ENCODE results near the gene HEPHL1.

DNA sequence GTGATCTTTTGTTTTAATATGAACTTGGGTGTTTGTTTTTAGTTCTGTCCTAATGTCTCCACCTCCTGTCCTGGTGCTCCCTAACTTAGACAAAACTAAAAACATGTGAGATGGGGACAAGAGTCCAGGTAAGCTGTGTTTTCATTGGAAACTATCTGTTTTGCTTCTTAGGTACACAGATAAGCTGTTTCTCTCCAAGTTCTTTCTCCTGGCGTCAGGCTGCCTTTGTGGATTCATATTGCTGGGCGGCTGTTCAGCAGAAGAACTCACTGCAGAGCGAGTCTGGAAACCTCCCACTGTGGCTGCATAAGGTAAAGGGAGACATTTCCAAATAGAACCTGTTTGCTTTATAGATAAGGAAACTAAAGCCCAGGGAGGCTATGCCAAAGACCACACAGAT is 132.2 kb downstream of the HEPHL1 start:
- TF ChIP-seq RAD21 (IDR thresholded peaks at IDR 0.05; ENCODE audit: low read depth) = no peak
- TF ChIP-seq, protein P1, sequence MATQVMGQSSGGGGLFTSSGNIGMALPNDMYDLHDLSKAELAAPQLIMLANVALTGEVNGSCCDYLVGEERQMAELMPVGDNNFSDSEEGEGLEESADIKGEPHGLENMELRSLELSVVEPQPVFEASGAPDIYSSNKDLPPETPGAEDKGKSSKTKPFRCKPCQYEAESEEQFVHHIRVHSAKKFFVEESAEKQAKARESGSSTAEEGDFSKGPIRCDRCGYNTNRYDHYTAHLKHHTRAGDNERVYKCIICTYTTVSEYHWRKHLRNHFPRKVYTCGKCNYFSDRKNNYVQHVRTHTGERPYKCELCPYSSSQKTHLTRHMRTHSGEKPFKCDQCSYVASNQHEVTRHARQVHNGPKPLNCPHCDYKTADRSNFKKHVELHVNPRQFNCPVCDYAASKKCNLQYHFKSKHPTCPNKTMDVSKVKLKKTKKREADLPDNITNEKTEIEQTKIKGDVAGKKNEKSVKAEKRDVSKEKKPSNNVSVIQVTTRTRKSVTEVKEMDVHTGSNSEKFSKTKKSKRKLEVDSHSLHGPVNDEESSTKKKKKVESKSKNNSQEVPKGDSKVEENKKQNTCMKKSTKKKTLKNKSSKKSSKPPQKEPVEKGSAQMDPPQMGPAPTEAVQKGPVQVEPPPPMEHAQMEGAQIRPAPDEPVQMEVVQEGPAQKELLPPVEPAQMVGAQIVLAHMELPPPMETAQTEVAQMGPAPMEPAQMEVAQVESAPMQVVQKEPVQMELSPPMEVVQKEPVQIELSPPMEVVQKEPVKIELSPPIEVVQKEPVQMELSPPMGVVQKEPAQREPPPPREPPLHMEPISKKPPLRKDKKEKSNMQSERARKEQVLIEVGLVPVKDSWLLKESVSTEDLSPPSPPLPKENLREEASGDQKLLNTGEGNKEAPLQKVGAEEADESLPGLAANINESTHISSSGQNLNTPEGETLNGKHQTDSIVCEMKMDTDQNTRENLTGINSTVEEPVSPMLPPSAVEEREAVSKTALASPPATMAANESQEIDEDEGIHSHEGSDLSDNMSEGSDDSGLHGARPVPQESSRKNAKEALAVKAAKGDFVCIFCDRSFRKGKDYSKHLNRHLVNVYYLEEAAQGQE (IDR thresholded peaks at IDR 0.05; ENCODE audit: low read depth) = no peak
- TF ChIP-seq YY1 (IDR thresholded peaks at IDR 0.05; ENCODE audit: low read depth) = no peak
- no peak for TF ChIP-seq TCF12 (IDR thresholded peaks at IDR 0.05; ENCODE audit: low read depth)
- TF ChIP-seq, protein P2, sequence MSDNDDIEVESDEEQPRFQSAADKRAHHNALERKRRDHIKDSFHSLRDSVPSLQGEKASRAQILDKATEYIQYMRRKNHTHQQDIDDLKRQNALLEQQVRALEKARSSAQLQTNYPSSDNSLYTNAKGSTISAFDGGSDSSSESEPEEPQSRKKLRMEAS (IDR thresholded peaks at IDR 0.05) = no peak
- no peak for TF ChIP-seq EP300 (IDR thresholded peaks at IDR 0.05; ENCODE audit: borderline replicate concordance)
- TF ChIP-seq EGR1 (IDR thresholded peaks at IDR 0.05) = no peak
- TF ChIP-seq NFIC (IDR thresholded peaks at IDR 0.05) = no peak
- no peak for TF ChIP-seq CEBPB (IDR thresholded peaks at IDR 0.05)
- no peak for TF ChIP-seq TAF1 (IDR thresholded peaks at IDR 0.05; ENCODE audit: low read depth)
- TF ChIP-seq, protein P3, sequence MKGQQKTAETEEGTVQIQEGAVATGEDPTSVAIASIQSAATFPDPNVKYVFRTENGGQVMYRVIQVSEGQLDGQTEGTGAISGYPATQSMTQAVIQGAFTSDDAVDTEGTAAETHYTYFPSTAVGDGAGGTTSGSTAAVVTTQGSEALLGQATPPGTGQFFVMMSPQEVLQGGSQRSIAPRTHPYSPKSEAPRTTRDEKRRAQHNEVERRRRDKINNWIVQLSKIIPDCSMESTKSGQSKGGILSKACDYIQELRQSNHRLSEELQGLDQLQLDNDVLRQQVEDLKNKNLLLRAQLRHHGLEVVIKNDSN (IDR thresholded peaks at IDR 0.05) = no peak
- no peak for TF ChIP-seq CREB1 (IDR thresholded peaks at IDR 0.05; ENCODE audit: low read depth)
- TF ChIP-seq FOXM1 (IDR thresholded peaks at IDR 0.05; ENCODE audit: borderline replicate concordance, low read depth) = no peak

Data from Ishikawa (cell line).